GM12801 (cell line): ENCODE data around the gene SCGB1D1.

ENCODE experiments used
- CTCF ChIP-seq: IDR thresholded peaks from one replicate; pipeline ENCODE4 v1.5.1; 2011; ENCODE audit warnings: control low read depth; ENCODE audit not compliant: insufficient read length; ENCODE audit errors: extremely low read depth

Gene SCGB1D1

GRCh38 chr11:62151737-62152102, 38.3 kb upstream of the SCGB1D1 start:
- TF ChIP-seq CTCF = no peak

- no peak for TF ChIP-seq CTCF
These were observed 37.5 kb upstream of the SCGB1D1 start for GRCh38 chr11:62152245-62153086.

GRCh38 chr11:62153087-62153395, 37.0 kb upstream of the SCGB1D1 start:
- no peak for TF ChIP-seq CTCF

- no peak for TF ChIP-seq CTCF
These were observed 36.4 kb upstream of the SCGB1D1 start for GRCh38 chr11:62153617-62154016.

GRCh38 chr11:62157603-62158002, 32.4 kb upstream of the SCGB1D1 start:
- no peak for TF ChIP-seq CTCF

- TF ChIP-seq CTCF = no peak
These were observed 23.6 kb upstream of the SCGB1D1 start for GRCh38 chr11:62166371-62166770.

GRCh38 chr11:62169448-62169847, 20.6 kb upstream of the SCGB1D1 start:
- TF ChIP-seq CTCF = no peak

- no peak for TF ChIP-seq CTCF
These were observed 20.1 kb upstream of the SCGB1D1 start for GRCh38 chr11:62169935-62170334.
